ENCODE data around the gene ZNF569.
"Not testable (repeated sequence)": the region's sequence is repeated elsewhere in the genome, so short reads cannot be mapped to it uniquely, and the experiment has no call there.

Gene ZNF569

GRCh38 chr19:37452500-37453245 lies 14.6 kb downstream of the ZNF569 start:
- Mint-ChIP-seq H3K9me3 (peaks cover 71 to 86% of the 10 kb centered on the region in 2 donors), H3K27me3 (no peaks in the 10 kb centered on the region), H3K4me1 (no peaks in the 10 kb centered on the region), H3K27ac (peak overlapping the region in 1 of 2 donors; percentile 13), H3K4me3 (no peak overlapping the region)
- ATAC-seq (no peak), DNase-seq (no peak)

DNA sequence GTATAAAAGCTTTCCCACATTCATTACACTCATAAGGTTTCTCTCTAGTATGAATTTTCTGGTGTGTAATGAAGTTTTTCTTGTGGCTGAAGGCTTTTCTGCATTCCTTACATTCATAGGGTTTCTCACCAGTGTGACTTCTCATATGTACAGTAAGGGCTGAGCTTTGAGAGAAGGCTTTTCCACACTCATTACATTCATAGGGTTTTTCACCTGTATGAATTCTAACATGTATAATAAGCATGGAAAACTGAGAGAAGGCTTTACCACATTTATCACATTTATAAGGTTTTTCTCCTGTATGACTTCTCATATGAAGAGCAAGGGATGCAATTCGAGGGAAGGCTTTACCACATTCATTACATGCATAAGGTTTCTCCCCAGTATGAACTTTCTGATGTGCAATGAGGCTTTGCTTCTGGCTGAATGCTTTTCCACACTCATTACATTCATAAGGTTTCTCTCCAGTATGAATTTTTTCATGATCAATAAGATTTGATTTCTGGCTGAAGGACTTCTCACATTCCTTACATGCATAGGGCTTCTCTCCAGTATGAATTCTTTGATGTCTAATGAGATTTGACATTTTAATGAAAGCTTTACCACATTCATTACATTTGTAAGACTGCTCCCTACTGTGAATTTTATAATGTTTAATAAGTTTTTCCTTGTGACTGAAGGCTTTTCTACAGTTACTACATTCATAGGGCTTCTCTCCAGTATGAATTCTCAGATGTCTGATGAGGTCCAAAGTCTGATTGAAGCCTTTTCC lies 53.7 kb downstream of the ZNF569 start:
- Mint-ChIP-seq H3K27ac (no peak overlapping the region), H3K4me1 (no peaks in the 10 kb centered on the region), H3K9me3 (peaks cover 40% of the 10 kb centered on the region in 2 donors), H3K27me3 (no peaks in the 10 kb centered on the region), H3K4me3 (no peak overlapping the region)
- ATAC-seq: no peak
- DNase-seq: no peak

- Mint-ChIP-seq H3K27ac (no peak overlapping the region), H3K9me3 (peaks cover 40 to 41% of the 10 kb centered on the region in 2 donors), H3K4me3 (no peak overlapping the region), H3K4me1 (no peaks in the 10 kb centered on the region), H3K27me3 (no peaks in the 10 kb centered on the region)
- DNase-seq: no peak
- no peak for ATAC-seq
Measured at GRCh38 chr19:37412700-37413099, 54.5 kb downstream of the ZNF569 start.

DNA sequence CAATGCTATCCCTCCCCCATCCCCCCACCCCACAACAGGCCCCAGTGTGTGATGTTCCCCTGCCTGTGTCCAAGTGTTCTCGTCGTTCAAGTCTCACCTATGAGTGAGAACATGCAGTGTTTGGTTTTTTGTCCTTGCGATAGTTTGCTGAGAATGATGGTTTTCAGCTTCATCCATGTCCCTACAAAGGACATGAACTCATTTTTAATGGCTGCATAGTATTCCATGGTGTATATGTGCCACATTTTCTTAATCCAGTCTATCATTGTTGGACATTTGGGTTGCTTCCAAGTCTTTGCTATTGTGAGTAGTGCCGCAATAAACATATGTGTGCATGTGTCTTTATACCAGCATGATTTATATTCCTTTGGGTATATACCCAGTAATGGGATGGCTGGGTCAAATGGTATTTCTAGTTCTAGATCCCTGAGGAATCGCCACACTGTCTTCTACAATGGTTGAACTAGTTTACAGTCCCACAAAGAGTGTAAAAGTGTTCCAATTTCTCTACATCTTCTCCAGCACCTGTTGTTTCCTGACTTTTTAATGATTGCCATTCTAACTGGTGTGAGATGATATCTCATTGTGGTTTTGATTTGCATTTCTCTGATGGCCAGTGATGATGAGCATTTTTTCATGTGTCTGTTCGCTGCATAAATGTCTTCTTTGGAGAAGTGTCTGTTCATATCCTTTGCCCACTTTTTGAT lies 61.0 kb downstream of the ZNF569 start:
- H3K4me3 Mint-ChIP-seq, DNase-seq, H3K27me3 Mint-ChIP-seq, ATAC-seq, H3K4me1 Mint-ChIP-seq, H3K27ac Mint-ChIP-seq: not testable (repeated sequence)
- H3K9me3 Mint-ChIP-seq: peaks cover 47 to 71% of the 10 kb centered on the region in 2 donors

GRCh38 chr19:37403403-37403802 lies 63.8 kb downstream of the ZNF569 start:
- Mint-ChIP-seq H3K4me3 (no peak overlapping the region), H3K9me3 (peaks cover 58 to 81% of the 10 kb centered on the region in 2 donors), H3K27ac (no peak overlapping the region), H3K27me3 (no peaks in the 10 kb centered on the region), H3K4me1 (no peaks in the 10 kb centered on the region)
- DNase-seq (no peak), ATAC-seq (no peak)

- H3K9me3 Mint-ChIP-seq: peaks cover 56 to 69% of the 10 kb centered on the region in 2 donors
- no peaks in the 10 kb centered on the region for H3K4me1 Mint-ChIP-seq
- DNase-seq (no peak), ATAC-seq (no peak)
- no peak overlapping the region for H3K27ac Mint-ChIP-seq
- H3K4me3 Mint-ChIP-seq: no peak overlapping the region
- no peaks in the 10 kb centered on the region for H3K27me3 Mint-ChIP-seq
Measured at GRCh38 chr19:37401078-37401477, 66.2 kb downstream of the ZNF569 start.

GRCh38 chr19:37391399-37391798 lies 75.8 kb downstream of the ZNF569 start:
- ATAC-seq, DNase-seq: not testable (repeated sequence)
- peaks cover 59 to 66% of the 10 kb centered on the region in 2 donors for H3K9me3 Mint-ChIP-seq

GRCh38 chr19:37389234-37389633 lies 78.0 kb downstream of the ZNF569 start:
- no peak overlapping the region for H3K4me3 Mint-ChIP-seq
- no peaks in the 10 kb centered on the region for H3K4me1 Mint-ChIP-seq
- peaks cover 63 to 72% of the 10 kb centered on the region in 2 donors for H3K9me3 Mint-ChIP-seq
- H3K27me3 Mint-ChIP-seq: no peaks in the 10 kb centered on the region
- ATAC-seq: no peak
- DNase-seq: no peak
- H3K27ac Mint-ChIP-seq: no peak overlapping the region

More at GRCh38 chr19:37391399-37391798, 75.8 kb downstream of the ZNF569 start:
- H3K27ac Mint-ChIP-seq, H3K27me3 Mint-ChIP-seq, H3K4me1 Mint-ChIP-seq, H3K4me3 Mint-ChIP-seq: not testable (repeated sequence)

- H3K4me3 Mint-ChIP-seq: peak within 1 kb of the TSS; percentile 90 to 99
- H3K4me1 Mint-ChIP-seq: peaks cover 15% of the 10 kb centered on the region
- H3K9me3 Mint-ChIP-seq: peaks cover 14 to 15% of the 10 kb centered on the region in 2 donors
- H3K27ac Mint-ChIP-seq: peak within 1 kb of the TSS; percentile 94 to 98
- no peaks in the 10 kb centered on the region for H3K27me3 Mint-ChIP-seq
- ATAC-seq: peak; percentile 96
- DNase-seq: peak; percentile 96 to 98
Measured at GRCh38 chr19:37370880-37371661, 96.2 kb downstream of the ZNF569 start, which contains the start of gene ZNF527. TSS of gene ZNF527 (plus strand) at chr19:37371099. CDS start at chr19:37374199, 3,100 bp downstream.

GRCh38 chr19:37370386-37370879 lies 96.8 kb downstream of the ZNF569 start:
- peak overlapping the region; percentile 90 to 99 for H3K4me3 Mint-ChIP-seq
- ATAC-seq: peak; percentile 62
- peak overlapping the region; percentile 94 to 98 for H3K27ac Mint-ChIP-seq
- H3K9me3 Mint-ChIP-seq: peaks cover 18 to 21% of the 10 kb centered on the region in 2 donors
- H3K4me1 Mint-ChIP-seq: peaks cover 15% of the 10 kb centered on the region
- H3K27me3 Mint-ChIP-seq, DNase-seq: not testable (repeated sequence)

- peaks cover 54 to 60% of the 10 kb centered on the region in 2 donors for H3K9me3 Mint-ChIP-seq
- no peaks in the 10 kb centered on the region for H3K4me1 Mint-ChIP-seq
- no peak for ATAC-seq
Measured at GRCh38 chr19:37362733-37363132, 104.5 kb downstream of the ZNF569 start.

GRCh38 chr19:37361994-37362393 lies 105.2 kb downstream of the ZNF569 start:
- ATAC-seq: no peak
- no peak for DNase-seq
- no peaks in the 10 kb centered on the region for H3K27me3 Mint-ChIP-seq
- no peak overlapping the region for H3K27ac Mint-ChIP-seq
- H3K9me3 Mint-ChIP-seq: peaks cover 61 to 66% of the 10 kb centered on the region in 2 donors
- H3K4me3 Mint-ChIP-seq: no peak overlapping the region
- no peaks in the 10 kb centered on the region for H3K4me1 Mint-ChIP-seq

More at GRCh38 chr19:37362733-37363132, 104.5 kb downstream of the ZNF569 start:
- H3K4me3 Mint-ChIP-seq: no peak overlapping the region
- no peak for DNase-seq
- no peaks in the 10 kb centered on the region for H3K27me3 Mint-ChIP-seq
- no peak overlapping the region for H3K27ac Mint-ChIP-seq
